KMS-11 (cell line): ENCODE results near the gene MTF2.
A peak's percentile ranks its signal among the peaks of the same experiment; 100 is the strongest.

Source experiments
- H2AFZ ChIP-seq: fragments of 200-600 bp; sonication (generic); 2 replicates; pipeline ENCODE4 v1.6.1; 2016; ENCODE audit warnings: antibody characterized with exemption, mixed run types, low read depth
- H3K27ac ChIP-seq: fragments of 200-600 bp; sonication (generic); 2 replicates; pipeline ENCODE4 v1.6.1; 2016; ENCODE audit warnings: mild to moderate bottlenecking, mixed run types
- H3K27me3 ChIP-seq: fragments of 200-600 bp; sonication (generic); 2 replicates; pipeline ENCODE4 v1.6.1; 2017; ENCODE audit warnings: mild to moderate bottlenecking, low read depth, mixed run types, moderate library complexity; ENCODE audit not compliant: insufficient read depth
- H3K36me3 ChIP-seq: fragments of 200-600 bp; sonication (generic); 2 replicates; pipeline ENCODE4 v1.6.1; 2017; ENCODE audit warnings: mild to moderate bottlenecking, mixed run types; ENCODE audit not compliant: insufficient read depth
- H3K4me1 ChIP-seq: fragments of 200-600 bp; sonication (generic); 2 replicates; pipeline ENCODE4 v1.6.1; 2016; ENCODE audit warnings: mild to moderate bottlenecking, low read depth, mixed run types; ENCODE audit not compliant: poor library complexity, severe bottlenecking
- H3K4me2 ChIP-seq: fragments of 200-600 bp; sonication (generic); 2 replicates; pipeline ENCODE4 v1.7.0; 2016; ENCODE audit warnings: mild to moderate bottlenecking, mixed run types
- H3K4me3 ChIP-seq: fragments of 200-600 bp; sonication (generic); IDR thresholded peaks from 2 replicates; pipeline ENCODE4 v1.6.1; 2017; ENCODE audit warnings: low read depth, low read length, mixed read lengths; ENCODE audit not compliant: insufficient read depth
- H3K79me2 ChIP-seq: fragments of 200-600 bp; sonication (generic); 2 replicates; pipeline ENCODE4 v1.6.1; 2016; ENCODE audit warnings: low read depth, mixed run types; ENCODE audit not compliant: insufficient read depth
- H3K9ac ChIP-seq: fragments of 200-600 bp; sonication (generic); 2 replicates; pipeline ENCODE4 v1.6.1; 2016; ENCODE audit warnings: mild to moderate bottlenecking, mixed run types
- H4K20me1 ChIP-seq: fragments of 200-600 bp; sonication (generic); 2 replicates; pipeline ENCODE4 v1.6.1; 2016; ENCODE audit warnings: mild to moderate bottlenecking, mixed run types; ENCODE audit not compliant: insufficient read depth
- CTCF ChIP-seq: fragments of 200-600 bp; sonication (generic); conservative IDR thresholded peaks from 2 replicates; pipeline ENCODE4 v1.6.1; 2017; ENCODE audit warnings: low read depth, mild to moderate bottlenecking, antibody characterized with exemption, low read length, moderate library complexity, mixed read lengths

MTF2 gene

GRCh38 chr1:93033785-93034184, 45.3 kb upstream of the MTF2 start:
- Histone ChIP-seq H2AFZ (peak overlapping the region; percentile 34; the same call in 1 of the 2 replicates), H3K27ac (peak overlapping the region; percentile 40; the same call in 1 of the 2 replicates), H3K36me3 (no peaks in the 10 kb centered on the region)

GRCh38 chr1:93034397-93034796, 44.7 kb upstream of the MTF2 start:
- H3K4me1 ChIP-seq, result peaks cover 56% of the 10 kb centered on the region
- no peak overlapping the region for H2AFZ ChIP-seq
- no peak overlapping the region for H3K27ac ChIP-seq
- no peak for TF ChIP-seq CTCF
- H3K4me3 ChIP-seq, result no peak overlapping the region
- no peaks in the 10 kb centered on the region for H4K20me1 ChIP-seq
- no peak overlapping the region for H3K9ac ChIP-seq
- no peaks in the 10 kb centered on the region for H3K27me3 ChIP-seq
- no peaks in the 10 kb centered on the region for H3K36me3 ChIP-seq
- H3K79me2 ChIP-seq, result no peaks in the 10 kb centered on the region
- H3K4me2 ChIP-seq, result 0 out of 2 replicates have a peak overlapping the region, but pooled peaks have one; percentile 61

More at GRCh38 chr1:93033785-93034184, 45.3 kb upstream of the MTF2 start:
- H3K27me3 ChIP-seq, result no peaks in the 10 kb centered on the region
- no peaks in the 10 kb centered on the region for H3K79me2 ChIP-seq
- no peaks in the 10 kb centered on the region for H4K20me1 ChIP-seq
- no peak overlapping the region; the same call in 1 of the 2 replicates for H3K9ac ChIP-seq
- no peak for TF ChIP-seq CTCF
- no peak overlapping the region for H3K4me3 ChIP-seq
- peaks cover 57% of the 10 kb centered on the region for H3K4me1 ChIP-seq
- peak overlapping the region; percentile 61; the same call in 1 of the 2 replicates for H3K4me2 ChIP-seq

GRCh38 chr1:93036672-93037071, 42.4 kb upstream of the MTF2 start:
- Histone ChIP-seq H3K36me3 (no peaks in the 10 kb centered on the region), H3K79me2 (no peaks in the 10 kb centered on the region), H3K4me3 (no peak overlapping the region), H3K4me2 (no peak overlapping the region), H3K27ac (no peak overlapping the region), H3K9ac (no peak overlapping the region), H3K4me1 (peaks cover 36% of the 10 kb centered on the region), H3K27me3 (no peaks in the 10 kb centered on the region), H4K20me1 (no peaks in the 10 kb centered on the region), H2AFZ (no peak overlapping the region)
- TF ChIP-seq CTCF, result no peak

- peak overlapping the region; percentile 91 for H3K27ac ChIP-seq
- H2AFZ ChIP-seq, result peak overlapping the region; percentile 83
Measured at GRCh38 chr1:93042187-93043056, 36.7 kb upstream of the MTF2 start.

More at GRCh38 chr1:93042187-93043056, 36.7 kb upstream of the MTF2 start:
- Histone ChIP-seq H3K4me1 (peaks cover 37% of the 10 kb centered on the region), H4K20me1 (no peaks in the 10 kb centered on the region), H3K36me3 (no peaks in the 10 kb centered on the region), H3K79me2 (no peaks in the 10 kb centered on the region), H3K9ac (peak overlapping the region; percentile 61; the same call in 1 of the 2 replicates), H3K27me3 (no peaks in the 10 kb centered on the region), H3K4me2 (peak overlapping the region; percentile 66), H3K4me3 (no peak overlapping the region)
- TF ChIP-seq CTCF, result no peak
